Measurements from ENCODE around the gene SLC10A6.

DNA sequence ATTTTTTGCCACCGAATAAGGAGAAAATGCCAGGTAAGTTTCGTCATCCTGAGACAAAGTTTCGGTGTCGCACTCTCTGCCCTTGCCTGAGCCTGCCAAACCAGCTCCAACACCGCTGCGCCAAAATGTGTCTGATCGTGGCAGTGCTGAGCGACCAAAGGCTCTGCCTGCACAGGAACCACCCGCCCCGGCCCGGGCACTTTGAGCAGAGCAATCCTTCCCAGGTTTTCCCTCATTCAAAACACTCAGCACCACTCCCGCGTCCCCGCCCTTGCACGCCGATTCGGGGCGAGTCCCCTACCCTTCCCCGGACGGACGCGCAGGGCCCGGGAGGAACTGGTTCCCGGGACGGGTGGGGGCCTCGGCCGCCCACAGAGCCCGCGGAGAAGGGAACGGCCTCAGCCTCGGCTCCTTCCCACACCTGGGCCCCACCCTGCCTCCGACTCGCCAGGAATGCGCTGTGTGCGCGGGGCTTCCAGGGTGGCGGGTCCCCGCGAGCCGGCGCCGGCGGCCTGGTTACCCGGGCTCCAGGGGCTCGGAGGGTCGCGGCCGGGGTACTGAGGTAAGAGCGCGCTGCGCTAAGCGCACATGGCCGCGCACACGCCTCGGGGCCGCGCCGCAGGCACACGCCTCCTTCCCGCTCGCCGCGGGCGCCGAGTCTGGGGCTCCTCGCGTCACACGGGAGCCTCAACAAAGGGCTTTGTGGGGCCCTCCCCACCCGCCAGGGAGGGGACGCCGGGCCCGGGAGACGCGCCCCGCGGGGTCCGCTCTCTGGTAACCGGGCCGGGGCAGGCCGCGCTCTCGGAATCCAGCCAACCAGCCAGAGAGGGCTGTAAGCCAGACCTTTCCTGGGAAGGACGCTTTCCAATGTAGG, 42.8 kb upstream of the SLC10A6 start, which contains the start of gene C4orf36:
- TF ChIP-seq, protein P1, sequence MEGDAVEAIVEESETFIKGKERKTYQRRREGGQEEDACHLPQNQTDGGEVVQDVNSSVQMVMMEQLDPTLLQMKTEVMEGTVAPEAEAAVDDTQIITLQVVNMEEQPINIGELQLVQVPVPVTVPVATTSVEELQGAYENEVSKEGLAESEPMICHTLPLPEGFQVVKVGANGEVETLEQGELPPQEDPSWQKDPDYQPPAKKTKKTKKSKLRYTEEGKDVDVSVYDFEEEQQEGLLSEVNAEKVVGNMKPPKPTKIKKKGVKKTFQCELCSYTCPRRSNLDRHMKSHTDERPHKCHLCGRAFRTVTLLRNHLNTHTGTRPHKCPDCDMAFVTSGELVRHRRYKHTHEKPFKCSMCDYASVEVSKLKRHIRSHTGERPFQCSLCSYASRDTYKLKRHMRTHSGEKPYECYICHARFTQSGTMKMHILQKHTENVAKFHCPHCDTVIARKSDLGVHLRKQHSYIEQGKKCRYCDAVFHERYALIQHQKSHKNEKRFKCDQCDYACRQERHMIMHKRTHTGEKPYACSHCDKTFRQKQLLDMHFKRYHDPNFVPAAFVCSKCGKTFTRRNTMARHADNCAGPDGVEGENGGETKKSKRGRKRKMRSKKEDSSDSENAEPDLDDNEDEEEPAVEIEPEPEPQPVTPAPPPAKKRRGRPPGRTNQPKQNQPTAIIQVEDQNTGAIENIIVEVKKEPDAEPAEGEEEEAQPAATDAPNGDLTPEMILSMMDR (conservative IDR thresholded peaks at IDR 0.05; ENCODE audit: low read depth, low read length) = no peak
- TF ChIP-seq EZH2 (IDR thresholded peaks at IDR 0.05; ENCODE audit: borderline replicate concordance, low read depth, low read length, poor library complexity, severe bottlenecking) = no peak
